D341Med (cell line): ENCODE data around the gene DYNC1LI2.
"Not testable (repeated sequence)": the region's sequence is repeated elsewhere in the genome, so short reads cannot be mapped to it uniquely, and the experiment has no call there.

Source experiments
- DNase-seq: peaks from one replicate; pipeline ENCODE4 v3.0.0; 2012; ENCODE audit warnings: low spot score

The DYNC1LI2 gene

DNA sequence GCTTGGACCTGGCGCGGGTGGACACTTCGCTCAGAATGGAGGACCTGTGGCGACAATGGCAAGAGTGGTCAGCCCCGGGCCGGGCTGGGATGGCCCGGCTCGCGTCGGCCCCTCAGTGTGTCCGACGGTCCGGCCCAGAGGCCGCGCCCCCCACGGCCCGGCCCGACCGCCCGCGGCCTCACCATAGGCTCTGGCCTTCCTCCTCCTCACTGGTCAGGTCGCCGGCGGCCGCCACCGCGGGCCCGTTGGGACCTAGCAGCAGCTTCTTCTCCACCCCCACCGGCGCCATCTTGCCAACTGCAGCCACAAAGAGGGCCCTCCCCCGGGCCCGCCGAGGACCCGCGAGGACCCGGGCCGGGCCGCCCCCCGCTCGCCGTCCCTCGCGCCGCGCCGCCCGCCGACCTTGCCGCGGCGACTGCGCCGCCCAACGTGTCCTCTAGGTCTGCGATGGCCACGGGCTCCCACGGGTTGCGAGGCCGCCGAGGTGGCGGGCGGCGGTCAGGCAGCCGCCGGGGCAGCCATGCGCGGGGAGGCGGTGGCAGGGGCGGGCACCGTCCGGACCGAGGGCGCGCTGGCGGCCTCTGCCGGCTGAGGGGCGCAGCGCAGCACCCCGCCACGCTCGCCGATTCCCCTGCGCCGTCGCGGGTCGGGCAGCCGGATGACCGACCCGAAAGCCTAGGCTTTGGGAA, at the start of gene DYNC1LI2:
Gene DYNC1LI2 (minus strand): TSS at position 307 of the 689 bp plus-strand sequence. CDS start 18 bp downstream, at position 289.
- peak; percentile 98 for DNase-seq

GRCh38 chr16:66800856-66801255, 49.4 kb upstream of the DYNC1LI2 start:
- peak; percentile 27 for DNase-seq

GRCh38 chr16:66798161-66798560, 46.8 kb upstream of the DYNC1LI2 start:
- no peak for DNase-seq

DNA sequence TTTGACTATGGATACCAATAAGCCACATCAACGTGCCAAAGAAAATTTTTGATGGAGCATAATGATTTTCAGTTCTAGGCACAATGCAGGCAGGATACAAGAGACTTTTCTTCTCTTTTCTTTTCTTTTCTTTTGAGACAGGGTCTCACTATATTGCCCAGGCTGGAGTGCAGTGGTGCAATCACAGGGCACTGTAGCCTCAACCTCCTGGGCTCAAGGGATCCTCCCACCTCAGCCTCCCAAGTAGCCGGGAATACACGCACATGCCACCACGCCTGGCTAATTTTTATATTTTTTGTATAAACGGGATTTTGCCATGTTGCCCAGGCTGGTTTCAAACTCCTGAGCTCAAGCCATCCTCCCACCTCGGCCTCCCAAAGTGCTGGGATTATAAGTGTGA, 42.6 kb upstream of the DYNC1LI2 start:
- DNase-seq: not testable (repeated sequence)

DNA sequence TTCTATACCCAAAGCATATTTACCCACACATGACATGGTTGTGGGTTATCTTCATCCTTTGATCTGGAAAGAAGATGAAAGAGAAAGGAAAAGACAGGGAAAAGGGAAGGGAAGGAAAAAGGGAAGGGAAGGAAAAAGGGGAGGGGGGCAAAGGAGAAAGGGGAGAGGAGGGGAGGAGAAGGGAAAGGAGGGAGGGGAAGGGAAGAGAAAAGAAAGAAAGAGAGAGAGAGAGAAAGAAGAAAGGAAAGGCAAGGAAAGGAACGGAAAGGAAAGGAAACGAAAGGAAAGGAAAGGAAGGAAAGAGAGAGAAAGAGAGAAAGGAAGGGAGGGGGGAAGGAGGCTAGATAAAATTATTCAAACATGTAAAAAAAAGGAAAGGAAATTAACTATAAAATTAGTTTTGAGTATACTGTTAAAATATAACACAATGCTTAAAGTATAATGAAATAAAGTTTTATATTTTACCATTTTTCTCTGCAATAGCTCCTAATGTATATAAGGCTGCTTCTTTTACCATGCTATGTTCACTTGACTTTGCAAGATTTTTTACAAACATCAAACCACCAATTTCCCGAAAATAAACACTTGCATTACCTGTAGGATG, 38.8 kb upstream of the DYNC1LI2 start:
- no peak for DNase-seq

GRCh38 chr16:66787427-66787826, 36.0 kb upstream of the DYNC1LI2 start:
- no peak for DNase-seq

GRCh38 chr16:66786551-66786950, 35.1 kb upstream of the DYNC1LI2 start:
- no peak for DNase-seq

GRCh38 chr16:66776457-66776856, 25.0 kb upstream of the DYNC1LI2 start:
- no peak for DNase-seq

GRCh38 chr16:66774981-66775380, 23.6 kb upstream of the DYNC1LI2 start:
- no peak for DNase-seq

GRCh38 chr16:66758086-66758485, 6.7 kb upstream of the DYNC1LI2 start:
- DNase-seq: no peak

- no peak for DNase-seq
Observed at GRCh38 chr16:66754819-66755218, 3.4 kb upstream of the DYNC1LI2 start.

GRCh38 chr16:66754211-66754610, 2.8 kb upstream of the DYNC1LI2 start:
- no peak for DNase-seq

DNA sequence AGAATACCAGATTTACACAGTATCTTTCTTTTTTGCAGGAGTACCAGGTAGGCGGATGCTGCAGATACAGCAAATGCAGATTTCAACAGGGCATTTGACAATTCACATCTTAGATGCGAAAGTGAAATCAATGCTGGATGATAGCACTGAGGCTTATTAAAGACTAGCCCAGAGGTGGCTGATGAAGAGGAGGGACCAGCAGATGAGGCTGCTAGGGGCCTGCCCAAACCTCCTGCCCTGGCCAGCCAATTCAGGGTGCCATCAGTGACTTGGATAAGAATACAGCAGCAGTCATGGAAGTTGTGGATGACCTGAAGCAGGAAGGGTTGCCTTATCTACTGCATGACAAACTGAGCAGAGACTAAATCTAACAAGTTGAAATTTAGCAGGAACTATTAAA, 1.5 kb upstream of the DYNC1LI2 start:
- no peak for DNase-seq

GRCh38 chr16:66752379-66752778, 970 bp upstream of the DYNC1LI2 start:
- no peak for DNase-seq

GRCh38 chr16:66751992-66752322, 548 bp upstream of the DYNC1LI2 start:
- DNase-seq: no peak

GRCh38 chr16:66751053-66751302, 431 bp downstream of the DYNC1LI2 start:
- DNase-seq: peak; percentile 66

GRCh38 chr16:66750279-66751052, 943 bp downstream of the DYNC1LI2 start:
- DNase-seq: no peak

DNA sequence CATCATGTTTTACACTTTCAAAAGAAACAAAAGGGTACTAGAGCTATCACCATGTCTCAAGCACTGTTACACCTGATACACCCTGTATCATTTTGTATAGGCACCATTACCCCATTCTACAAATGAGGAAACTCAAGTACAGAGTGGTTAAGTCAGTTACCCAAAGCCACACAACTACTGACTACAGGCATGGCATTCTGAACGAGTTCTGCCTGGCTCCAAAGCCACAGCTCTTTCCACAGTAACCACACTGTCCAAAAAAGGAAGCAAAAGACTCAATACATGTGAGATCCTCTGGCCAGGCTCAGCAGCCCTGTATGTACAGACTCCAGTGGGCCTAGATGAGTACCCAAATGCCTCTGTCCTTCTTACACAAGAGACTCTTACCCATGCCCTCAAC, 4.7 kb downstream of the DYNC1LI2 start:
- DNase-seq: no peak

GRCh38 chr16:66746048-66746447, 5.4 kb downstream of the DYNC1LI2 start:
- no peak for DNase-seq

- DNase-seq: no peak
Observed at GRCh38 chr16:66741950-66742808, 9.2 kb downstream of the DYNC1LI2 start.

DNA sequence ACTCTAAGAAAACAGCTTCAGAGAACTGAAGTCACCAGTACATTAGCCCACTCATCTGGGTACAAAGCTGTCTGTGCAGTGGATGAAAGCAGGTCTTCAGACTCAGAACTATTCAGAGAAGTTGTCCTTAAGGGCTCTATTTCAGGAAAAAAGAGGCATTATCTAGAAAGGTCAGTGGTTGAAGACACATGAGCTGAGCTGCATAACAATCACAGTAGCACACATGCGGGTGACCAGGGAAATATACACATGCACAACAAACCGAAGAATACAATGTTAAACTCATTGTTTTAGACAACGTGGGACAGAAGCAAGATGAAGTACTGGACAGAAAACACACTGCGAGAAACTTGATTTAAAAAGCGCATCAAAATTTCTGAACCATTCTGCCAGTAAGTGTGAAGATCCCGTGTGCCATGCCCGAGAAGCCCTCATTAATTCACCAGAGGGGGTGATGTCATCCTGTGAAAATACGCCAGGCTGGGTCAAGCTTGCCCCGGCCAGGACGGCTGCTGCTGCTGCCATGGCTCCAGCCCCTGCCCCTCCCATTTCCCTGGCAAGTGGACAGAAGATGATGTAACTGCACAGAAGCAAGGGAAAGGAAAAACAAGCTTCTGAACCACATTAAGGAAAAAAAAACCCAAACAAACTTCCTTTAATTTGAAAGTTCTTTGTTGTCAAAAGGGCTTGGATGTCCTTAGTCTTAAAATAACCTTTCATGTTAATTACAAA, 10.1 kb downstream of the DYNC1LI2 start:
- DNase-seq: peak; percentile 33

DNA sequence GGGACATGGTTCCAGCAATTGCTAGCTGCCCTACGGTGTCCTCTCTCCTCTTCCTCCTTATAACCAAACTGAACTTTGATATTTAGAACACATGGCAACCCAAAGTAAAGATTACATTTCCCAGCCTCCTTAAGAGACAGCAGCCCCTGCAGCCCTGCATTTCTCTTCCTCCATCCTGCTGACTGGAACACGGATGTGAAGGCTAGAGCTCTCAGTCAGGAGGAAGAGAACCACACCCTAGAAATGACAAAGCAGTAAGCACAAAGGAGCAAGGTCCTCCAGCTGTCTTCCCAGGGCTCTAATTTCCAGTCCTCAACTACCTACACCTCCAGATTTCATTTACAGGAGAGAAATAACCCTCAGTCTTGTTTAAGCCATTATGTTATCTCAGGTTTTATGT, 10.9 kb downstream of the DYNC1LI2 start:
- no peak for DNase-seq
